H9 (cell line): ENCODE measurements around the gene SLC26A2. TPM values are rescaled to one million over a fixed set of nuclear protein-coding genes. Genes with fewer than 3 reads are reported as not detected.

Experiments used
- DNase-seq: peaks from one replicate; pipeline ENCODE4 v3.0.0-alpha.2; 2017
- H2AFZ ChIP-seq: one replicate; pipeline ENCODE4 v1.6.1; 2013; ENCODE audit warnings: mild to moderate bottlenecking, low read length, control low read depth, moderate library complexity
- H2AK5ac ChIP-seq: 2 replicates; pipeline ENCODE4 v1.6.1; 2013; ENCODE audit warnings: low read length, control low read depth, mixed read lengths; ENCODE audit not compliant: insufficient read length
- H2BK120ac ChIP-seq: one replicate; pipeline ENCODE4 v1.6.1; 2013; ENCODE audit warnings: low read depth, mild to moderate bottlenecking, low read length, control low read depth, inconsistent platforms; ENCODE audit not compliant: poor library complexity, severe bottlenecking
- H2BK12ac ChIP-seq: 2 replicates; pipeline ENCODE4 v1.6.1; 2013; ENCODE audit warnings: low read length, control low read depth, mixed read lengths, low read depth; ENCODE audit not compliant: insufficient read length
- H2BK15ac ChIP-seq: 2 replicates; pipeline ENCODE4 v1.6.1; 2013; ENCODE audit warnings: low read depth, low read length, control low read depth
- H2BK20ac ChIP-seq: one replicate; pipeline ENCODE4 v1.6.1; 2013; ENCODE audit warnings: low read depth, mild to moderate bottlenecking, low read length, control low read depth, inconsistent platforms; ENCODE audit not compliant: poor library complexity, severe bottlenecking
- H2BK5ac ChIP-seq: 2 replicates; pipeline ENCODE4 v1.6.1; 2013; ENCODE audit warnings: low read length, control low read depth, mixed read lengths; ENCODE audit not compliant: insufficient read length
- H3K14ac ChIP-seq: 2 replicates; pipeline ENCODE4 v1.6.1; 2013; ENCODE audit warnings: low read length, control low read depth; ENCODE audit not compliant: insufficient read depth
- H3K18ac ChIP-seq: 2 replicates; pipeline ENCODE4 v1.6.1; 2013; ENCODE audit warnings: low read depth, mild to moderate bottlenecking, mixed read lengths, low read length, control low read depth; ENCODE audit not compliant: insufficient read length
- H3K23ac ChIP-seq: 2 replicates; pipeline ENCODE4 v1.6.1; 2013; ENCODE audit warnings: low read length, control low read depth, mixed read lengths, low read depth; ENCODE audit not compliant: insufficient read length
- H3K23me2 ChIP-seq: 2 replicates; pipeline ENCODE4 v1.6.1; 2013; ENCODE audit warnings: low read depth, mild to moderate bottlenecking, mixed read lengths, low read length, control low read depth; ENCODE audit not compliant: insufficient read length, poor library complexity, severe bottlenecking
- H3K27ac ChIP-seq: 2 replicates; pipeline ENCODE4 v1.5.1; 2013; ENCODE audit warnings: low read length, control low read depth, mixed read lengths, low read depth; ENCODE audit not compliant: insufficient read length
- H3K27me3 ChIP-seq: 2 replicates; pipeline ENCODE4 v1.6.1; 2013; ENCODE audit warnings: low read length, control low read depth, inconsistent platforms; ENCODE audit not compliant: insufficient read depth
- H3K4ac ChIP-seq: 2 replicates; pipeline ENCODE4 v1.6.1; 2013; ENCODE audit warnings: low read depth, mild to moderate bottlenecking, control low read depth, inconsistent platforms, low read length, moderate library complexity
- H3K4me1 ChIP-seq: 2 replicates; pipeline ENCODE4 v1.6.1; 2013; ENCODE audit warnings: low read length, control low read depth, inconsistent platforms; ENCODE audit not compliant: insufficient read depth
- H3K4me2 ChIP-seq: 2 replicates; pipeline ENCODE4 v1.6.1; 2013; ENCODE audit warnings: low read length, control low read depth, mixed read lengths; ENCODE audit not compliant: insufficient read length, insufficient read depth
- H3K56ac ChIP-seq: 2 replicates; pipeline ENCODE4 v1.6.1; 2013; ENCODE audit warnings: low read depth, mild to moderate bottlenecking, mixed read lengths, low read length, control low read depth; ENCODE audit not compliant: insufficient read length
- H3K79me1 ChIP-seq: 2 replicates; pipeline ENCODE4 v1.6.1; 2013; ENCODE audit warnings: low read depth, mild to moderate bottlenecking, moderate library complexity, low read length, control low read depth, inconsistent platforms; ENCODE audit not compliant: insufficient read depth, poor library complexity, severe bottlenecking
- H3K79me2 ChIP-seq: 2 replicates; pipeline ENCODE4 v1.6.1; 2013; ENCODE audit warnings: low read length, control low read depth, inconsistent platforms; ENCODE audit not compliant: insufficient read depth
- H3K9ac ChIP-seq: 2 replicates; pipeline ENCODE4 v1.6.1; 2013; ENCODE audit warnings: low read length, control low read depth, mixed read lengths; ENCODE audit not compliant: insufficient read length; ENCODE audit errors: extremely low read depth
- H3K9me3 ChIP-seq: one replicate; pipeline ENCODE4 v1.6.1; 2013; ENCODE audit warnings: low read depth, low read length, inconsistent platforms; ENCODE audit not compliant: control insufficient read depth
- H3T11ph ChIP-seq: one replicate; pipeline ENCODE4 v1.6.1; 2013; ENCODE audit warnings: mild to moderate bottlenecking, low read length, control low read depth, inconsistent platforms
- H4K20me1 ChIP-seq: one replicate; pipeline ENCODE4 v1.6.1; 2013; ENCODE audit not compliant: control insufficient read depth, insufficient read length, insufficient read depth
- H4K5ac ChIP-seq: 2 replicates; pipeline ENCODE4 v1.6.1; 2013; ENCODE audit warnings: low read depth, mild to moderate bottlenecking, mixed read lengths, low read length, control low read depth; ENCODE audit not compliant: insufficient read length
- H4K8ac ChIP-seq: replicated peaks from 2 replicates; pipeline ENCODE4 v1.6.1; 2013; ENCODE audit warnings: low read length, control low read depth, mixed read lengths, low read depth; ENCODE audit not compliant: insufficient read length
- H4K91ac ChIP-seq: 2 replicates; pipeline ENCODE4 v1.6.1; 2013; ENCODE audit warnings: low read depth, mild to moderate bottlenecking, moderate library complexity, mixed read lengths, low read length, control low read depth; ENCODE audit not compliant: insufficient read length
- H3K27ac Mint-ChIP-seq, 3 experiments: 2 replicates in 2 of 3; 3 replicates in 1 of 3; pipeline ENCODE4 v1.8.0; 2020 to 2021; ENCODE audit warnings: mixed read lengths in 3 of 3, mild to moderate bottlenecking in 1 of 3, moderate library complexity in 1 of 3
- H3K27me3 Mint-ChIP-seq: 2 replicates; pipeline ENCODE4 v1.8.0; 2021; ENCODE audit warnings: low read depth, mild to moderate bottlenecking, moderate library complexity, mixed read lengths
- H3K36me3 Mint-ChIP-seq, 3 experiments: 2 replicates in 2 of 3; 3 replicates in 1 of 3; pipeline ENCODE4 v1.8.0; 2020 to 2021; ENCODE audit warnings: low read depth in 3 of 3, mixed read lengths in 3 of 3; ENCODE audit not compliant: insufficient read depth in 1 of 3
- H3K4me1 Mint-ChIP-seq, 2 experiments: 2 replicates each; pipeline ENCODE4 v1.8.0; 2020; ENCODE audit warnings: mixed read lengths in 2 of 2
- H3K4me3 Mint-ChIP-seq, 2 experiments: 2 replicates in 1 of 2; 3 replicates in 1 of 2; pipeline ENCODE4 v1.8.0; 2020 to 2021; ENCODE audit warnings: mild to moderate bottlenecking in 2 of 2, mixed read lengths in 2 of 2, moderate library complexity in 1 of 2
- H3K9me3 Mint-ChIP-seq, 2 experiments: 2 replicates in 1 of 2; 3 replicates in 1 of 2; pipeline ENCODE4 v1.8.0; 2020; ENCODE audit warnings: mild to moderate bottlenecking in 2 of 2, mixed read lengths in 2 of 2, moderate library complexity in 1 of 2
- WGBS: extraction: QIAGEN DNeasy Blood & Tissue Kit; methylation state at CpG from one replicate; pipeline ENCODE4 v1.1.7; 2013; ENCODE audit warnings: missing lambda C conversion rate, low lambda C conversion rate, mixed read lengths; ENCODE audit not compliant: insufficient read length; ENCODE audit errors: extremely low coverage; 5-methylcytosine and 5-hydroxymethylcytosine counted together
- total RNA-seq: library from RNA; stranded (reverse); gene quantifications from 2 replicates; pipeline ENCODE4 v1.2.1, GENCODE V29; 2021
- TF ChIP-seq, protein P1 (sequence below): fragments of 200-600 bp; sonication (generic); conservative IDR thresholded peaks from 3 replicates; pipeline ENCODE4 v1.8.0; 2021; ENCODE audit warnings: antibody characterized with exemption, mild to moderate bottlenecking

Gene SLC26A2
- total RNA-seq, 1 experiment from 2014 or later: 5.9 TPM

DNA sequence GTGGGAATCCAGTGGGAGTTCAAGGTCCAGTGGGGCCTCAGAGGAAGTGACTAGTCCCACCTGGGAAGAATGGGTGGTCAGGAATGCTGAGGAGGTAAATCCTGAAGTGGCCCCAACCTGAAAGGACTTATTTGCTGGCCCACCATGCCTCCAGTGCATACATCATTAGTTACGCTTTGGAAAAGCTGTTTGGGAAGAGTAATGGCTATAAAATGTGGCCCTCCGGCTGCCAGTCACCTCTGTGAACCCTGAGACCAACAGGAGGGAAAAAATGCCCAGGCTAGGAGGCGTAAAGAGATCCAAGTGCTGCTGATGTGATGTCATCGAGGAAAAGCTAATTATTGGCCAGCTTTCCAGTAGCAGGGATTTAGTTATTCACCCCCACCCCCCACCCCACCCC is 2.7 kb upstream of the SLC26A2 start:
- DNase-seq: no peak
- H3K23me2 ChIP-seq: peaks cover 5% of the 10 kb centered on the region
- H3K23ac ChIP-seq: no peak overlapping the region
- no peak overlapping the region for H3K14ac ChIP-seq
- H4K20me1 ChIP-seq: no peaks in the 10 kb centered on the region
- TF ChIP-seq, protein P1, sequence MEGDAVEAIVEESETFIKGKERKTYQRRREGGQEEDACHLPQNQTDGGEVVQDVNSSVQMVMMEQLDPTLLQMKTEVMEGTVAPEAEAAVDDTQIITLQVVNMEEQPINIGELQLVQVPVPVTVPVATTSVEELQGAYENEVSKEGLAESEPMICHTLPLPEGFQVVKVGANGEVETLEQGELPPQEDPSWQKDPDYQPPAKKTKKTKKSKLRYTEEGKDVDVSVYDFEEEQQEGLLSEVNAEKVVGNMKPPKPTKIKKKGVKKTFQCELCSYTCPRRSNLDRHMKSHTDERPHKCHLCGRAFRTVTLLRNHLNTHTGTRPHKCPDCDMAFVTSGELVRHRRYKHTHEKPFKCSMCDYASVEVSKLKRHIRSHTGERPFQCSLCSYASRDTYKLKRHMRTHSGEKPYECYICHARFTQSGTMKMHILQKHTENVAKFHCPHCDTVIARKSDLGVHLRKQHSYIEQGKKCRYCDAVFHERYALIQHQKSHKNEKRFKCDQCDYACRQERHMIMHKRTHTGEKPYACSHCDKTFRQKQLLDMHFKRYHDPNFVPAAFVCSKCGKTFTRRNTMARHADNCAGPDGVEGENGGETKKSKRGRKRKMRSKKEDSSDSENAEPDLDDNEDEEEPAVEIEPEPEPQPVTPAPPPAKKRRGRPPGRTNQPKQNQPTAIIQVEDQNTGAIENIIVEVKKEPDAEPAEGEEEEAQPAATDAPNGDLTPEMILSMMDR: no peak
- no peak overlapping the region for H2BK12ac ChIP-seq
- H3T11ph ChIP-seq: no peak overlapping the region
- Mint-ChIP-seq H3K27me3 (peaks cover 9% of the 10 kb centered on the region), H3K36me3 (peaks cover 0 to 2% (median 0%) of the 10 kb centered on the region in 3 experiments; a peak in 1 of 7 replicates), H3K4me3 (no peak overlapping the region), H3K4me1 (peaks cover 13 to 16% of the 10 kb centered on the region in 2 experiments), H3K9me3 (no peaks in the 10 kb centered on the region), H3K27ac (no peak overlapping the region)
- no peak overlapping the region for H2AFZ ChIP-seq
- H3K9ac ChIP-seq: no peak overlapping the region
- no peak overlapping the region for H3K27ac ChIP-seq
- H2BK15ac ChIP-seq: no peak overlapping the region
- H3K56ac ChIP-seq: no peak overlapping the region
- H3K9me3 ChIP-seq: no peaks in the 10 kb centered on the region
- H4K91ac ChIP-seq: no peak overlapping the region
- no peak overlapping the region for H2BK120ac ChIP-seq
- no peak overlapping the region for H2BK20ac ChIP-seq
- H3K18ac ChIP-seq: no peak overlapping the region
- H3K79me1 ChIP-seq: no peaks in the 10 kb centered on the region
- H4K5ac ChIP-seq: no peak overlapping the region
- H3K4me2 ChIP-seq: no peak overlapping the region
- no CpG with 5 or more reads among the region's 4 CpGs for WGBS
- no peaks in the 10 kb centered on the region; the same call in 1 of the 2 replicates for H3K27me3 ChIP-seq
- no peak overlapping the region for H3K4ac ChIP-seq
- H3K4me1 ChIP-seq: peaks cover 2% of the 10 kb centered on the region; the same call in 1 of the 2 replicates
- H2AK5ac ChIP-seq: no peak overlapping the region
- H3K79me2 ChIP-seq: no peaks in the 10 kb centered on the region
- no peak overlapping the region for H2BK5ac ChIP-seq
- no peak overlapping the region for H4K8ac ChIP-seq
